DMS153 treated with DMSO at 0.1 percent for 48 hours (cell line): Measurements from ENCODE around the gene C10orf90.
"Not testable (repeated sequence)": the region's sequence is repeated elsewhere in the genome, so short reads cannot be mapped to it uniquely, and the experiment has no call there.

Experiments
- DNase-seq: peaks from one replicate; lab custom pipeline; 2025; ENCODE audit not compliant: unreplicated experiment; lab: John Stamatoyannopoulos, UW

Gene C10orf90

DNA sequence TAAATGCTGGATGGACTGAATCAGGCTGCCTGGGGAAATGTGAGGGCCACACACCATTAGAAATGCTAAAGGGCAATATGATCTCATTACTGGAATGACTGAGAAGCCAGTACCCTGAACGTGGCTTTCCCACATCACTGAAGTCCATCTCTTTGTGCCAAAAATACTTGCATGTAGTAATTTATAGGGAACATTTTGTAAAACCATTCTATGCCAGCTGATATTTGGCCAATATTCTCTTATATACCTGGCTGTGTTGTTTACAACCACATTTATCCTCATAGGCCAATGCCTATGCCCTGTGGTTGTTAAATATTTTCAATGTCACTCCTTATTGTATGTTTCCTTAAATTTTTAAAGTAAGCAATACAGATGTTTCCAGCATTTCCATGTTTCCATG is 111.6 kb downstream of the C10orf90 start:
- DNase-seq = no peak

DNA sequence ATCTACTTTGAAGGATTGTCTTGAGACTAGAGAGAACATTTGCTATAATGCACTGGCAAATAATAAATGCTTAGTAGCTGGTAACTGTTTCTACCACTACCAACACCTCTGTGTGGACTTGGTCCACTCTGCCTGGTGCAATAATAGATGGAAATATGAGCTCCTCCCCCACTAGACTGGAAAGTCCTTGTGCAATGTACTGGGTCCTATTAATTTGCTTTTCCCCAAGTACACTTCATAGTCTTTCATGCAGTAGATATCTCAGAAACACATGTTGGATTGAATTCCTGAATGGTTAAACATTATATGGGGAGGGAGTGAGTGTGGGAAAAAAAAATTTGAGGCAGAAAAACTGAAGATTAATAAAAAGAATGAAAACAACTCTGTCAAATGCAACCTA is 119.3 kb downstream of the C10orf90 start:
- no peak for DNase-seq

DNA sequence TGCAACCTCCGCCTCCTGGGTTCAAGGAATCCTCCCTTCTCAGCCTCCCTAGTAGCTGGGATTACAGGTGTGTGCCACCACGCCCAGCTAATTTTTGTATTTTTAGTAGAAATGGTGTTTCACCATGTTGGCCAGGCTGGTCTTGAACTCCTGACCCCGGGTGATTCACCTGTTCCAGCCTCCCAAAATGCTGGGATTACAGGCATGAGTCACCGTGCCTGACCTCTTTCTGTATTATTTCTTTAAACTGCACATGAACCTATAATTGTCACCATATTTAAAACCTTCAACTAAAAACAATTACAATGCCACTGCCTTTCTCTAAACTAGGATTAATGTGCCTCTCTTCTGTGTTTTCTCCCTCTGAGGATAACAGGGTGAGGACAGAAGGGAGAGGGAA is 119.9 kb downstream of the C10orf90 start:
- not testable (repeated sequence) for DNase-seq

DNA sequence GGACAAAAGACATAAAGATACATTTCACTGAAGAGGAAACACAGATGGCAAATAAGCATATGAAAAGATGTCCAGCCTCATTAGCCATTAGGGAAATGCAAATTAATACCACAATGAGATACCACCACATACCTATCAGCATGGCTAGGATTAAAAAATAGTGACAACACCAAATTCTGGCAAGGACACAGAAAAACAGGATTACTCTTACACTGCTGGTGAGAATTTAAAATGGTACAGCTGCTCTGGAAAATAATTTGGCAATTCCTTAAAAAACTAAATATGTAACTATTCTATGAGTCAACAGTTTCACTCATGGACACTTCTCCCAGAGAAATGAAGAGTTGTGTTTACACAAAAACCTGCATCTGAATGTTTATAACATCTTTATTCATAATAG is 121.1 kb downstream of the C10orf90 start:
- no peak for DNase-seq

DNA sequence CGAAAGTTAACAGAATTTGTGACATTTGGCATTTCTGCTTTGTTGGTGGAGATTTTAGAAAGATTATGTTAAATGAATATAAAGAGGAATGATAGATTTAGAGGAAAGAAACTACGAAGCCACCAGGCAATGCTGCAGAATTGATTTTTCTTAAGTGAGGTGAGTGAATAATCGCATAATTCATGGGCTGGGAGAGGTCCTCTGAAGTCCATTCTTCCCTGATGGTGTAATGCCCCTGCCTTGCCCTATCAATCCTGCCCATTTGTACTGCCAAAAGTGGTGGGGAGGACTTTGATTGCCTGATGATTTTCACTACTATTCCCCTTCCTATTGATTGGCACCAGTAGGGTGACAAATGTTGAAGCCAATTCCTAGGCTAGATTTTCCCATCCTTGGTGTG is 125.9 kb downstream of the C10orf90 start:
- DNase-seq = no peak

DNA sequence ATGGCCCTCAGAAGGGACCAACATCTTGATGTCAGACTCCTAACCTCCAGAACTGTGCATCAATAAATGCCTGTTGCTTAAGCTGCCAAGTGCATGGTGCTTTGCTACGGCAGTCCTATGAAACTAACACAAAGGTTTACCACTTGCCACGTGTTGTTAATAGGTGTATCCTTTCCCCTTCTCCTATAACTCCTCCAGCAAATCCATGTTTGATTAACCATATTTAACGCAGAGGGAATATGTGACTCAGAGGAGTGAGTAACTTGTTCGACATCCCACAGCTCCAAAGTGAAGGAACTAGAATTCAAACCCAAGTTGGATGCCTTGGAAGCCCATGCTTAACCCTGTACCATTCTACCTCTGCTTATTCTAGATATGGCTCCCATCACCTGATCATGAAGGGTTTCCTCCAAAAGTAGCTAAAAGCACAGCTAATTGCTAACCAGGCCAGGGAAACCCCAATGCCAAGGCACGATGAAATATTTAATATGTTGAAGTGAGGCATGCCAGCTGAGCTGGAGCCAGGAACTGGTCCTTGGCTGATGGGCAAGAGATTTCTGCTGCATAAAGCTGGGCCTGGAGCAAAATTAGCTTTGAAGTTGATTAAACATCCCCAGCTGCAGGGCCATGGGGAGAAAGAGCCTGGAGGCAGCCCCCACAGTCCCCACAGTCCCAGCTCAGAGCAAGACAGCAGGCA is 131.9 kb downstream of the C10orf90 start:
- DNase-seq = no peak

DNA sequence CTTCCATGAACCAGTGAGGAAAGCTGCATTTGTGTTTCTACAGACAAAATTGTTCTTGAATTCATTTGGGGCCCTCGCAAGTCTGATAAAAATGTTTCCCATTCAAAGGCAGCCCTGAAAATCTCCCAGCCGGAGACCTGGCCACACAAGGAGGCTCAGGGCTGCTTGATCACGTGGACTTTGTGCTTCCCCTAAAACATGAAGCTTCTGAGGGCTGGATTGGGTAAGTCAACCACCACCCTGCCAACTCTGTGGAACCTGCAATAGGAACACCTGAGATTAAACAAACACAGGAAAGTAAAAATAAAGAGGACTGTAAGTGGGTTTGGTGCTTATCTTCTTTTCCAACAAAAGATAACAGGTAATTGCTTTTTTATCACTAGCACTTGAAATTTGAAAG is 133.8 kb downstream of the C10orf90 start:
- no peak for DNase-seq

DNA sequence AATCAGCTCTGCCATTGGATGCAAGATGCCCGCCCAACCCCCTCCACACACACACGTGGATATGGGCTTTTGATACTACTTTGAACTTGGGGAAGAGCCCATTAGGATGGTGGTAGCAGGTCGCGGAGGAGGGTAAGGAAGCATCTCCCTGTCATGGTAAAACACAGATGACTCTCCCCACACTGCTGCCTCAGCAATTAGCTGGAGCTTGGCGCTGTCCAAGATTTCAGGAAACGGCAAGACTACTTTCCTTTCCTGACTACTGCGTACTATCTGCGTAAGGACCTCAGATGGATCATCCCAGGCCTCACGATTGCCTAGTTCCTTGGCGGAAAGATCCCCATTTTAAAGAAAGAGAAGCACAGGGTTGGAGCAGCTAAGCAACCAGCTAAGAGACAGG is 134.3 kb downstream of the C10orf90 start:
- DNase-seq = no peak

DNA sequence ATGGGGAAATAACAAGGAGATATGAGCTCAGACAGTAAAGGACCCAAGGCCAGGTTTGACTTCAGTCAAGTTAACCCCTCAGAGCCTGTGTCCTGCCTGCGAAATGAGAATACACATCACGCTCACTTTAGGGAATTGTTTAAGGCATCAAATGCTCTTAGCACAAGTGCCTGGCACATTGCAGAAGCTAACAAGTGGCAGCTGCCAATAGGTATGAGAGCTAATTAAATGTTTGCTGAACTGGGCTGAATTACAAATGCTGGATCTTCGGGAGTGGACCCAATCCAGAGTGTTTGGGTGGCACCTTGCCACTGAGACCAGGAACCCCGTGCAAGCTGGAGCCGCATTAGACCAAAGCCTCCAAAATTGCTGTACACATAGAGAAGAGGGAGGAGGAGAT is 136.8 kb downstream of the C10orf90 start:
- DNase-seq = no peak

DNA sequence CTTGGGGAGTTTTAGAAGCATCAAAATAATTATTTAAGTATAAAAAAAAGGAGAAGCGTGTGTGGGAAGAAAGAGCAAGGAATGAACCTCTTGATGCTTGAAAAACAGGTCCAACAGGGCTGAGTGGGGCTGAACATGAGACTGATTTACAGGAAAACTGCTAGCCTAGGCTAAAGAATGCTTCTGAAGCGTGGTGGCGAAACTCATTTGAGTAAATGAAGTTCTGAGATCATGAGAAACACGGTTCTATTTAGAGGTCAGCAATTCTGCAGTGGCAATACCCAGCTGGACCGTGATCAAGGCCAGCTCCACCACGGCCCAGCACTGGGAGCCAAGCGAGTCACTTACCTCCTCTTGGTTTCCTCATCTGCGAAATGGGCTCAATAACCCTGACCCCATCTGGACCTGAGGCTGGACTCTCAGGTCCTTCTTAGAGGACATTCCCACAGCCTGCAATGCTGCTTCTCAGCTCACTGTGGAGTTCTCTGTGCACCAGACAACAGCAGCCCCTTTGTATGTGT is 142.1 kb downstream of the C10orf90 start:
- DNase-seq = no peak

DNA sequence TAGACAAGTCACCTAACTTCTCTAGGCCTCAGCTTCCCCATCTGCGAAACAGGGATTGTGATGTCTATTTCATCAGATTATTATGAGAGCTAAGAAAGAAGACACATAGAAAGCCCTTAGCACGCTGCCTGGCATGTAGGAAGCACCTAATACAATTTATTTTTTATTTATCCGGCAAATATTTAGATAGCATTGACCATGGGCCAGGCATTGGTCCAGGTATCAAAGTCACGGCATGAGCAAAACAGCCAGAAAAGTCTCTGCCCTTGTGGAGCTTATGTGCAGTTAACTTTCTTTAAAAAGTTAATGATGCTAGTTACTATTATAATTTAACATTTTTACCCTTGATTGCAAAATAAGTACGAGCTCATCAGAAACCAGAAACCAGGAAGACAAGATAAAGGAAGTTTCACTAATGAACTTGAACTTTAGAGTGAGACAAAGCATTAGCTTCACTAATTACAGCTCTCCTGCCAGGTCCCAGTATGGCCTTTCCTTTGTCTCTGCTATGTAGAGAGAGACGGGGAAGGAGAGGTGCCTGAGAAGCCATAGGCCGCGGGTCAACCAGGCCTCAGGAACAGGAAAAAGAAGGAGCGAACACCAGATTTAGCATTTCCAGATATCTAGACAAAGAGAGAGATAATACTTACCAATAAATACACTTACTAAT is 142.7 kb downstream of the C10orf90 start:
- no peak for DNase-seq

DNA sequence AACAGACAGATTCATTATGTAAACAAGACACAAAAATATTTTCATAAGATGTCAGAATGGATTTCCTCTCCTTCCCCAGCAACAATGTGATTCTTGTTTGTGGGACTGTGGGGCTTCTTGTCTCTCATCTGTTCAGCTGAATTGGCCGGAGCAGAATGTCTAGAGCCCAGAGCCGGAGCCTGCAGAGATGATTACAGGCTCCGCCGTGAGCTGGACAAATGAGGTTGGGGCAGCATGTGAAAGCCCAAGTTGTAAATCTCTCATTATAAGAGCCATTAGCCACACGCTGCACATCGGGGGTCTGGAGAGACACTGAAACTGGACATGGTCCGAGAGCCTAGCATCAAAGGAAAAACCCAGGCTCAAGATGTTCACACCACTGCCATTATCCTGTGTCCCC is 145.2 kb downstream of the C10orf90 start:
- no peak for DNase-seq

DNA sequence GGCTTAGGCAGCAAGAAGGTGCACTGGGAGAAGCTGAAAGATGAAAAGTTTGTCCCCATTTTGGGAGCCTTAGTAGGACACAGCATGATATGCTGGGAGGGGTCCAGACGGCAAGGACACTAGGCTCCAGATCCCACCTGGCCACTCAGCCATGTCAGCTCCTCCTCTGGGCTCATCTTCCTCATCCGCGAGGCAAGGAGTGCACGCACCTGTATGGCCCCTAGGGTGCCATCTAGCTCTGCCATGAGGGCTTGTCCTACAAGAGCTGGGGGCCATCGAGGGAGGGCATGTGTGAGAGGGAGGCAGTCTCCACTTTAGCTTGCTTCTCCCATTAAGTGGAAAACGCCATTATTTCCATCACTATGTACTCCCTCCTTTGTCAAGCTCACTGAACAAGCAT is 146.0 kb downstream of the C10orf90 start:
- DNase-seq = no peak

DNA sequence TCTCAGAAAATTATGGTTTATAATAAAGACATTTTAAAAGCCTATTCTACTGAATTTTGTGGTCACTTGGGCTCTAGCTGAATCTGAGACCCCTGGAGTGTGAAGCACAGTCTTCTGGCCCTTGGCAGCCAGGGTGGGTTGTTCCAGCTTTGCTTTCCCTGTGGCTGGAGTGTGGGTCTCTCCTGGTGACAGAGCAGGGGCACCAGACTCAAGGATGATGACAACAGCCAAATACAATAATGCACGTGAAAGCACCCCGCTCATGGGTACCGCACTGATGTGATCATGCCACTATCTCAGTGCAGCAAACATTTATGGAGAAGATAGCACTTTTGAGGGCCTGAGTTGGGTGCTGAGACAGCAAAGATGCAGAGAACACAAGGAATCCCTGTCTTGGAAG is 147.4 kb downstream of the C10orf90 start:
- DNase-seq = no peak

DNA sequence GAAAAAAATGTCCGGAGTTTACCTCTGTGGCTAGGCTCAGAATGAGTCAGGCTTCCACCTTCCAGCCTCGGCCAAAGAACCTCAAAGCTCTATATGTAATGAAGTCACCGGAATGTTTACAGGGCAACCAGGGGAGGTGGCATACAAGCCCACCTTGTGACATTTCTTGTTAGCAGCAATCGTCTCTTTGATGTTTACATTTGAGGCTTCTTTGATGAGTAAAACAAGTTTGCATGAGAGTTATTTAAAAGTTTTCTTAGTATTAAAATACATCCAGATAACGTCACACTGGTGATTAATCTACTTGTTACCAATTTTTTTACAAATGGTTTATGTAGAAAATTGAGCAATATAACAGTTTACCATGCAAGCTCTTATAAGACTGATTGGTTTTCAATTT is 149.1 kb downstream of the C10orf90 start:
- no peak for DNase-seq

DNA sequence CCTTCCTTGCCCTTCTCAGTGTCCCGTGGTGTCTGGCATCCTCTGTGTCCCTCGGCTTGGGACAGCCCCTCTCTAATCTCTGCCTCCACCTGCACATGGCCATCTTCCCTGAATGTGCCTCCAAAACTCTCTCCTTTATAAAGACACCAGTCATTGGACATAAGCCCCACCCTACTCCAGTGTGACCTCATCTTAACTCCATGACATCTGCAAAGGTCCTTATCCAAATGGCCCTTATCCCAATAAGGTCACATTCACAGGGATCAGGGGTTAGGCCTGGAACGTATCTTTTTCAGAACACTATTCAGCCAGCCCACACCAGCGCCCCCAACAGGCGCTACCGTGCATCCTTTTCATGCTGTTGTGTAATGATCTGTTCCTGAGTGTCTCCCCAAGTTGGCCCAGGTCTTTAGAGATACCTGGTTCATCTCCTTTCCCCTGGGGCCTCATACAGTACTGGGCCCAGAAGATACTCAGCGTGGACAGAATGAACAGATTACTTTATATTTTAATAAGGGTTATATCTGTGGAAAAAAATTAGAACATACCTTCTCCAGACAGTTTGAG is 149.7 kb downstream of the C10orf90 start:
- no peak for DNase-seq

DNA sequence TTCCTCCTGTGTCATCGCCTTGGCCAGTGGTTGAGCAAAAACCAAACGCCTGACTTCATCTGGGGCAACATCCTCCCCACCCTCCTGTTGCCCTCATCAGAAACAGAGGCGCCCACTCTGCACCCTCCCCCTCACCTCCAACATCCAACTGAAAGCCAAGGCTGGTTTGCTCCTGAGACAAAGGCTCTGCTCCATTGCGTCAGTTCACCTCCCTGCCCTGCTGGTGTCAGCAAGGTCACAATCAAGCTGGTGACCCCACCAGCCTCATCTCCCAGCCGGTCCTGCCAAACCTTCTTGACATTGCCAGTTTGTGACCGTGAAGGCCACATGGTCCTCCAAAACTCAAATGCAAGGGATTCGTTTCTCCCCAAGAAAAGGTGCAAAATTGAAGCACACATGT is 150.5 kb downstream of the C10orf90 start:
- no peak for DNase-seq

DNA sequence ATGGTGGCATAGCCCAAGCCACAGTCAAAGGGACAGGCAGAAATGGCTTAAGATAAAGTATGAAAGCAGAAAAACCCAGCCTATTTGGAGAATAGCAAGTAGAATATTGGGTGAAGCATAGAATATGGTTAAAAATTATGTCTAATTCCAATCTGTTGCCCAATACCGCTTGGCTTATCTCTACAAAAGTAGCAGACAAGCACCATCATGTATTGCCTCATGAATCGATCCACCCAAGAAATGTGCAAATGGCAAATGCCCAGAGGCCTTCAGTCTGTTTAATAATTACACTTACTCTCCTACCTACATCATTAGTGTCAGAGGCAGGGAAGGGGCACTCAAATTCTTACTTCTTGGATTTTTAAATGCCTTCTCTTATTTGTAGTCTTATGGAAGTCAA is 151.3 kb downstream of the C10orf90 start:
- no peak for DNase-seq

DNA sequence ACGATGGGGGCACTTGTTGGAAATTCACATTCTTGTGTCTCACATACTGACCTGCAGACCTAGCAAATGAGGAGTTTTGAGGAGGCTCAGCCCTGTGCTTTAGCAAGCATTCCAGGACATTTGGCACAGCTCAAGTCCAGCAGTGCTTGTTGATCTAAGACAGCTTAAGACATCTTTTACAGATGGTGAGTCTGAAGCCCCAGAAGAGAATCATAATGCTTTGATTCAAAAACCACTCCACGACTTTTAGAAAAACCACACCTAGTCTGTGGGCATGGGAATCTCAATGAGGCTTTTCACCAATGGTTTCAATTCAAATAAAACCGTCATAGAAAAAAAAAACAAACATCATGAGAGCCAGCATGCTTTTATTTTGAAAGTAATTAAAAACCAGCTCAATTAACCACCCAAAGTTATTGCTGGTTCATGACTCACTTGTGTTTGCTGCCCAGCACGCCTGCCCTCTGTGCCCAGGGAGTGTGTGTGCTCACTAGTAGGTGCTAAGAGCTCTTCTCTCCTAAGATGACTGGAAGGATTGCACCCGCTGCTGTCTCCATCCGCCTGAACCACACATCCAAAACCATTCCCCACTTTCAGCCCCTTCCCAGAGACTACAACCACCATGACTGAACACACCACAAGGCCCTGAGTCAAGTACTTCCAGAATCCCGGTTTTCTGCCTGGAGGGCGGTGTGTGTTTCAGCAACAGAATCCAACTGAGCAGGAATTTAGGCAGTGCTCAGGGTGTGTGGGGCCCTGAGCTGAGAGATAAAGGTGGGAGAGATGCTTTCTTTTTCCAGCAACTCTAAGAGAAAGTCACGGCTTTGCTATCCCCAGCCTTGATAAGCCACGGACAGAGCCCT is 152.0 kb downstream of the C10orf90 start:
- no peak for DNase-seq

DNA sequence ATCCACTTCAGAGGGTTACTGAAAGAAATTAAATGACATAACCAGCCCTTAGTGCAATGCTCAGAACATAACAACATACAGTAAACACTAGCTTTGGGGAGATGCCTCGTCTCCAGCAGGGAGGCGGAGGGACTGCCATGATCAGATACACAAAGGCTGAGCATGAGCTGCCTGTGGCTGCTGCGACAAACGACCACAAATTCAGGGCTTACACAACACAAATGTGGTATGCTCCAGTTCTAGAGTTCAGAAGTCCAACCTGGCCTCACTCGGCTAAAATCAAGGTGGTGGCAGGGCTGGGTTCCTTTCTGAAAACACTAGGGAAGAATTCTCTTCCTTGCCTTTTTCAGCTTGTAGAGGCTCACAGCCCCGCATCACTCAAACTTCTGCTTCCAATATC is 154.0 kb downstream of the C10orf90 start:
- no peak for DNase-seq

DNA sequence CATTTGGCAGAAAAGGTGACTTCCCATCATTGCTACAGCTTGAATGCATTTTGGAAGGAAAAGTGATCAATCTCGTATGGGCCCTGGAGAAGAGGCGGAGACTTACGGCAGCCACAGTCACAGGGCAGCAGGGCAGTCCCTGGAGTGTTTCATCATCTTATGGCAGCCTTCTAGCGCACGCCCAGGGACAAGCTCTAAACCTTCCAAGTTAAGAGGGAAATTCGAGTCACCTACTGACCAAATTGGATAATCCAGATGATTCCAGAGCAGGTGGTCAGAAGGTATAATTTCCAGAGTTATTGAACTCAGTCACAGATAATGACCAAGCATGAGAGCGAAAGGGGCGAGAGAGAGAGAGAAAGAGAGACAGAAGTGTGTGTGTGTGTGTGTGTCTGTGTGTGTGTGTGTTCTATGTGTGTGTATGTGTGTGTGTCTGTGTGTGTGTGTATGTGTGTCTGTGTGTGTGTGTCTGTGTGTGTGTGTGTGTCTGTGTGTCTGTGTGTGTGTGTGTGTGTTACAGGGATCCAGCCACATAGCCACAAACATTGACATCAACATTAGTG is 158.5 kb downstream of the C10orf90 start:
- DNase-seq = no peak
